T-helper 1 cell treated with Interleukin-12 subunit alpha and Interleukin-12 subunit beta and Interleukin-4 antibody, amounts not matched to agents 30 μg/mL and 1 μg/mL, for 36 hours (primary cell): ENCODE data around the gene SLC24A3.

ENCODE experiments used
- H3K27ac Mint-ChIP-seq: one replicate; pipeline ENCODE4 v1.8.0; 2021; ENCODE audit warnings: mild to moderate bottlenecking, mixed read lengths
- H3K27me3 Mint-ChIP-seq: one replicate; pipeline ENCODE4 v1.8.0; 2021; ENCODE audit warnings: low read depth, mixed read lengths
- H3K36me3 Mint-ChIP-seq: one replicate; pipeline ENCODE4 v1.8.0; 2021; ENCODE audit warnings: low read depth, mixed read lengths
- H3K4me1 Mint-ChIP-seq: one replicate; pipeline ENCODE4 v1.8.0; 2021; ENCODE audit warnings: low read depth, mixed read lengths
- H3K4me3 Mint-ChIP-seq: one replicate; pipeline ENCODE4 v1.8.0; 2021; ENCODE audit warnings: mild to moderate bottlenecking, moderate library complexity, mixed read lengths
- H3K9me3 Mint-ChIP-seq: one replicate; pipeline ENCODE4 v1.8.0; 2021; ENCODE audit warnings: mixed read lengths

The SLC24A3 gene

DNA sequence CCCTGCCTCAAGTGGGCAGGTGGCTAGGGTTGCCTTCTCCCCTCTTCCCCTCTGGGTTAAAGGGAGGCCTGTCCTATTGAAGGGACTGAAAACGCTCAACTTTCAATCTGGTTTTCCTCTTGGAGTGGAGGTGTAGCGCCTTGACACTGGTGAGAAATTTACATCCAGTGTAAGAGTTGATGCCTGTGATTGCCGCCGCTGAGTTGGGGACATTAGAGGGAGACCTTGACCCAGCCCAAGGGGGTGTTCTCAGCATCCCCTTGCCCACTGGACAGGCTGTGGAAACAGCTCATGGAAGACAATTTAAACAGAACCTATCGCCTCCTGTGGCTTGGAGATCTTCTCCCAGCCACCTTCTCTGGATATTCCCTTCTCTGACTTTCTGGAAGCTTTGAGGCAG is 61.6 kb downstream of the SLC24A3 start:
- Mint-ChIP-seq H3K36me3 (no peaks in the 10 kb centered on the region), H3K27ac (no peak overlapping the region), H3K4me1 (no peaks in the 10 kb centered on the region), H3K9me3 (no peaks in the 10 kb centered on the region), H3K27me3 (no peaks in the 10 kb centered on the region), H3K4me3 (no peak overlapping the region)

DNA sequence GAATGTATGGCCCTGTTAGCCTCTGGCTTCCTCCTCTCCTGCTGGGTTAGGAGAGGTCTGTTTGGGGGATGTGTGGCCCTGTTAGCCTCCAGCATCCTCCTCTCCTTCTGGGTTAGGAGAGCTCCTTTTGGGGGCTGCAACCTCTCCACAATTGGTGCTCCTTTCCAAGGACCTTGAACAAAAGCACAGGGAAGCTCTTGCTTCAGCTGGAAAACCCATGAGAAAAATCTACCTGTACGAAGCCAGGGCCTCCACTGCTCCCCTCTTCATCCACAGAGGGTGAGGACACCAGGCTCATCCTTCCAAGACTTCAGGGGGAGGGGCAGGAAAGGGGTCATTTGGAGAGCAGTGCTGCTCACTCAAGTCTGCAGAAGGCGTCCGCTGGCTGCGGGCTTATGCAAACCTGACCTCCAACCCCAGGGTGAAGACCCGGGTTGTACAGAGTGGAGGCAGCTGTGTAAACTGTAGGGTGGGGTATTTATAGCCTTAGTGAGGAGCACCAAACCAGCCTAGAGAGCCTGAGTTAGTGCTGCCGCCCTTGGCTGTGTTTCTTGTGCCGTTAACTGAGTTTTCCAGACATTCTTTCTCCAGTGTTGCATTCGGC is 62.1 kb downstream of the SLC24A3 start:
- no peaks in the 10 kb centered on the region for H3K27me3 Mint-ChIP-seq
- H3K4me3 Mint-ChIP-seq: no peak overlapping the region
- no peak overlapping the region for H3K27ac Mint-ChIP-seq
- no peaks in the 10 kb centered on the region for H3K36me3 Mint-ChIP-seq
- no peaks in the 10 kb centered on the region for H3K9me3 Mint-ChIP-seq
- no peaks in the 10 kb centered on the region for H3K4me1 Mint-ChIP-seq

DNA sequence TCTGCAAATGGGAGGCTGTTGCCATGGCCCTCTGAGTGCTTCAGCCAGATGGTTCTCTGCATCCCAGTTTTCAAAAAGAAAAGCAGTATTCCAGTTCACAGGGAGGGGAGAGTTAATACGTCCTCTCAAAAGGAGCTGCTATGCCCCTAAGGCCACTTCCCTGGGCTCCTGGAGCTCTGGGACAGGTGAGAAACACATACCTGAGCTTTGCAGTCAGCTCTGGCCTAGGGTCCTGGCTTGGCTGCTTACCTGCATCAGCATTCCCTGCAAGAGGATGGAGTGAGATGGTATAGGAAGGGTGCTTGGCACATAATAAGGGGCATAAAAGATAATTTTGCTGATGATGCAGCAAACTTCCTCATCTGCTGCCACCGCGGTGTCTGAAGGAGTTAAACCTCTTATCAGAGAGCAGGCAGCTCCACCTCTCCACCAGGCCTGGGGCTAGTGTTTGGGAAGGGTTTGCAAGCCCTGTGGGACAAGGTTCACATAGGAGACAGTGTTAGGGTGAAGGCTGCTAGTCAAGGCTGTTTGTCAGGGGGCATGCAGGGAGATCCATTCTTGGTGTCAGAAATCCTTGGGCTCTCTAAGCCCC is 62.7 kb downstream of the SLC24A3 start:
- Mint-ChIP-seq H3K4me3 (no peak overlapping the region), H3K36me3 (no peaks in the 10 kb centered on the region), H3K27ac (no peak overlapping the region), H3K9me3 (no peaks in the 10 kb centered on the region), H3K4me1 (no peaks in the 10 kb centered on the region), H3K27me3 (no peaks in the 10 kb centered on the region)

DNA sequence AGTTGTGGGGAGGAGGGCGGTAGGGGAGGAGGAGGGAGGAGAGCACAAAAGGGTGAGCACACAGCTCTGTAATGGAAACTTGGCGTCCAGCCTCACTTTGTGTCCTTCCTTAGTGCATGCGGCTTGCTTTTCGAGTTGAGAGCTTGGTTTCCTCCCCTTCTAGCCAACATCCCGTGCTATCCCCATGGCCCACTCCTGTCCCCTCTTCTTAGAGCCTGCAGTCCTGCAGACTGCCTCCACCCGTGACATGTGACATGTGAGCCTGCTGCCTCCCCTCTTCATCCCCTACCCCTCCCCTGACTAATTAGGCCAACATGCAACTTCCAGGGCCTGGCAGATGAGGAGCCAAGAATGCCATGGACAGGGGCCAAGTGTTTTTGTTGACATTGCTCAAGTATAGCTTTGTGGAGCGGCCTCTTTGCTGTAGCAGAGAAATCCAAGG is 63.2 kb downstream of the SLC24A3 start:
- Mint-ChIP-seq H3K27ac (no peak overlapping the region), H3K4me3 (no peak overlapping the region), H3K4me1 (no peaks in the 10 kb centered on the region), H3K9me3 (no peaks in the 10 kb centered on the region), H3K36me3 (no peaks in the 10 kb centered on the region), H3K27me3 (no peaks in the 10 kb centered on the region)

DNA sequence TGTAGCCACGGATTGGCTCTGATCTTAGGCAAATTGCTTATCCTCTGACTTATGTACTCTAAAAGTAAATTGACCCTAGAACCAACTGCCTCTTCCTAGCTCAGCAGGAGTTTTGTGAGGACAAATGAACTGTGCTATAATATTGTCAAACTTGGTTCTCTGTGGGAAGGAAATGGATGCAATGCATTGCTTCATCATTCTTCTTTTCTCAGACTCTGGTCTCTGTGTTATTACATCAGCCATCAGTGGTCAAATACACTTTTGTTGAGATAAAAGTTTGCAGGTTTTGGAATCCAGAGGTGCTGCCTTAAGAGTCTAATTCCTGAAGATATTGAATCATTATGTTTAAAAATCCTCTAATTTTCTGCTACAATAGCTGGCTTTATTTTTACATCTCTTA is 64.9 kb downstream of the SLC24A3 start:
- H3K4me1 Mint-ChIP-seq: no peaks in the 10 kb centered on the region
- H3K9me3 Mint-ChIP-seq: no peaks in the 10 kb centered on the region
- no peak overlapping the region for H3K4me3 Mint-ChIP-seq
- H3K27me3 Mint-ChIP-seq: no peaks in the 10 kb centered on the region
- no peaks in the 10 kb centered on the region for H3K36me3 Mint-ChIP-seq
- no peak overlapping the region for H3K27ac Mint-ChIP-seq

DNA sequence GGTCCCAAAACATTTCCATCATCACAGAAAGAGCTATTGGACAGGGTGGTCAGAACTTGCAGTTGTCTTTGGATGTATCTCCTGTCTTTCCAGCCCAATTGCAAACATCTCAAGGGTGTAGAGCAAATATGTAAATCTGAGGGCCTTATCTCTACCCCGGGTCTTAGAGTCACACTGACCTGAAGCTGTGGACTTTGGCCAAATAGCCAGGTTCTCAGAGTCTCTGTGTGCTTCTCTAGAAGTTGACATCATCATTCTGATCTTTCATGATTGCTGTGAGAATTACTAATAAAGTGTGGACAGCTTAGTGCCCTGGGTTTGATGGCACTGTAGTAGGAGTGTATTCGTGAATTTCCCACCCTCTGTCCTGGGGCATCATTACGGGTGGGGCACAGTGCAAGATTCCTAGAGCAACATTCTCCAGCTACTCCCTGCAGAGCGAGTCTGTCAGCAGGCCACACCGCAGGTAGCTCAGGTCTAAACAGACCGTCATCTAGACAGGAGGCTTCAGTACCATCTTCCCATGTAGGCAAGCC is 71.1 kb downstream of the SLC24A3 start:
- Mint-ChIP-seq H3K36me3 (no peaks in the 10 kb centered on the region), H3K4me1 (no peaks in the 10 kb centered on the region), H3K9me3 (no peaks in the 10 kb centered on the region), H3K27me3 (no peaks in the 10 kb centered on the region), H3K27ac (no peak overlapping the region), H3K4me3 (no peak overlapping the region)

DNA sequence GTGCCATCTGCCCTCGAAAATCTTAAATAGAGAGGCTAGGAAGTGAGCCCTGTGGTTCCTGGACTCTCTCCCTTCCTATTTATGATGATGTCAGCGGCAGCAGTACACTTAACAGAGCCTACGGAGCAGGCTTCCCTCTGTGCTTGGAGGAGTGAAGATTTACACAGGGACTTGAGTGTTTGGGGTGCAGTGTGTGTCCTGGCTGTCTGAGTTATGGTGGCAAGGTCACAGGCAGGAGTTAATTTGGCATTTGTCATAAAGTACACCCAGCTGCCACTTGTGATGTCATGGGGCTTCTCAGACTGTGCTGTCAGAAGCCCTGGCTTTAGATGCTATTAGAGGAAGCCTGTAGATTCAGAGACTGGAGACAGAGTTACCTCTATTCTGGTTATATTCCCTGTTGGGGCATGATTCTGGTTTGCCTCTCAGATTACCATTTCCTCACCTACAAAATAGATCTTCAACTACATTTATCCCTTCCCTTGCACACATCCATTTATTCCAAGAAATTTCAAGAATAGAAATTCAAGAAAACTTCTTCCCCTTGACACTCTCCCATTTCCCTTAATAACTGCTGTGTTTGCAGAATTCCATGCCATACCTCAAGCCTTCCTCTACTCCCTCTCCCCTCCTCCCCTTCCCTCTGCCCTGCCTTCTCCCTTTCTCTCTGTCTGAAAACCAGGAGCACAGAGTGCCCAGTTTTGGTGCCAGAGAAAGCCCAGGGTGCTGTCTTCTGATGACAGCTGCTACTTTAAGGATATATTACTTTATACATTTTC is 72.1 kb downstream of the SLC24A3 start:
- Mint-ChIP-seq H3K9me3 (no peaks in the 10 kb centered on the region), H3K27ac (no peak overlapping the region), H3K4me3 (no peak overlapping the region)

DNA sequence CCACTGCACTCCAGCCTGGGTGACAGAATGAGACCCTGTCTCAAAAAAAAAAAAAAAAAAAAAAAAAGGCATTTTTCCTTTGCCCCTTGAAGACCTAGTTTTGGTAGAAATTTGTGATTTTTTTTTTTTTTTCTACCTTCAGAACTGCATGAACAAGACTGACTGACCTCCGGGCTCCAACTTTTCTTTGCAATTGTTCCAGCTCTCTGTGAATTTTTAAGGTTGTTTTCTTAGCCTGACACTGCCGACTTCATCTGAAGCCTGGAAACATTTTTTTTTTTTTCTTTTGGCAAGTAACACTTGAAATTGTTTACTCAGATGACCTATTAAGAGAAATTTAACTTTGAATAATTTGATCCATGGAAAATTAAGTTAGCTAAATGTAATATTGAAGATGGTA is 73.0 kb downstream of the SLC24A3 start:
- Mint-ChIP-seq H3K27me3 (no peaks in the 10 kb centered on the region), H3K27ac (no peak overlapping the region), H3K9me3 (no peaks in the 10 kb centered on the region), H3K36me3 (no peaks in the 10 kb centered on the region), H3K4me3 (no peak overlapping the region), H3K4me1 (no peaks in the 10 kb centered on the region)

More for the DNA sequence above, 72.1 kb downstream of the SLC24A3 start:
- Mint-ChIP-seq H3K4me1 (no peaks in the 10 kb centered on the region), H3K36me3 (no peaks in the 10 kb centered on the region), H3K27me3 (no peaks in the 10 kb centered on the region)

DNA sequence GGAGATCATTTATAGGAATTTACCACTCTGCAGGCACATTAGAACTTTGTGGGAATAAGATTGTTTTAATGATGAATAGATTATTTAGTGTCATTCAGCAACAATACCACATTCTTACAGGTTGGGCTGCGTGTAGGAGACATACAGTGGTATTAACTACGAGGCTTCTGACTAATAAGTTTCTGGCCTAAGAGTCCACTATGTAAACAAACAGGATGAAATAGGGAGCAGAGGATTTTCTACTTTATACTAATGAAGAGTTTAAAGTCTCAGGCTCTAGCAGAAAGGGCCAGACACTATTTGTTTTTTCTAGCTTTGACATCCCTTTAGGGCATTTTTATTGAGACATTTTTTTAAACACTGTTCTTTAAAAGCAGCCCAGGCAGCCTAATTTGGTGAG is 75.6 kb downstream of the SLC24A3 start:
- Mint-ChIP-seq H3K27ac (no peak overlapping the region), H3K36me3 (no peaks in the 10 kb centered on the region), H3K27me3 (no peaks in the 10 kb centered on the region), H3K4me1 (no peaks in the 10 kb centered on the region), H3K4me3 (no peak overlapping the region), H3K9me3 (no peaks in the 10 kb centered on the region)

DNA sequence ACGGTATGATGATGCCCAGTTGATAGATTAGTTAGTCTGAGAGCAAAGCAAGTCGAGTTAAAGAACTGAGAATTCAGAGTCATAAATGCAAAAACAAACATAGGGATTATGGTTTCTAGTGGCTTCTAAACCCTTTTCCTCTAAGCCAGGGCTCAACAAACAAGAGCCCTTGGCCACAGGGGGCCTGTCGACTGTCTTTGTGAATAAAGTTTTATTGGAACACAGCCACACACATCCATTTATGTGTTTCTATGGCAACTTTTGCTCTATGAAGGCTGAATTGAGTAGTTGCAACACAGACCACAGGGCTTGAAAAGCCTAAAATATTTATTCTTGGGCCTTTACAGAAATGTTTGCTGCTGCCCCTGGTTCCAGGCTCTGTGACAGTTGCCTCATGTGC is 76.2 kb downstream of the SLC24A3 start:
- Mint-ChIP-seq H3K4me1 (no peaks in the 10 kb centered on the region), H3K27me3 (no peaks in the 10 kb centered on the region), H3K27ac (no peak overlapping the region), H3K4me3 (no peak overlapping the region), H3K9me3 (no peaks in the 10 kb centered on the region), H3K36me3 (no peaks in the 10 kb centered on the region)

DNA sequence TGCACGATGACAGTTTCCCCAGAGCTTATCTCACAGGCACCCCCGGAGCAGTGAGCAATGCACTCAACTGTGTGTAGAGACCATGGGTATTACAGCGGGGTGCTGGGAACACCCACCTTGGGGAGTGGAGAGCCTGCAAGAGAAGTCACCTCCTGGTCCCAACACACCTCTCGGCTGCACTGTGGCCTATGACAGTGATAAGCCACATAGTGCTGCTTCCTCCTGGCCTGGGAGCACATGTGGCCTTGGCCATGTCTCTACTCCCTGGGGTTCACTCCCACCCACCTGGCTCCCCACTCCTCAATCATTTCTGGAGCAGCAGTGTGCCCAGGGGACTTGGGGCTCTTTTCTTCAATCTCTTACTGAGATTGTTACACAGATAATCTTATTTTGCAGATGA is 77.0 kb downstream of the SLC24A3 start:
- no peaks in the 10 kb centered on the region for H3K4me1 Mint-ChIP-seq

DNA sequence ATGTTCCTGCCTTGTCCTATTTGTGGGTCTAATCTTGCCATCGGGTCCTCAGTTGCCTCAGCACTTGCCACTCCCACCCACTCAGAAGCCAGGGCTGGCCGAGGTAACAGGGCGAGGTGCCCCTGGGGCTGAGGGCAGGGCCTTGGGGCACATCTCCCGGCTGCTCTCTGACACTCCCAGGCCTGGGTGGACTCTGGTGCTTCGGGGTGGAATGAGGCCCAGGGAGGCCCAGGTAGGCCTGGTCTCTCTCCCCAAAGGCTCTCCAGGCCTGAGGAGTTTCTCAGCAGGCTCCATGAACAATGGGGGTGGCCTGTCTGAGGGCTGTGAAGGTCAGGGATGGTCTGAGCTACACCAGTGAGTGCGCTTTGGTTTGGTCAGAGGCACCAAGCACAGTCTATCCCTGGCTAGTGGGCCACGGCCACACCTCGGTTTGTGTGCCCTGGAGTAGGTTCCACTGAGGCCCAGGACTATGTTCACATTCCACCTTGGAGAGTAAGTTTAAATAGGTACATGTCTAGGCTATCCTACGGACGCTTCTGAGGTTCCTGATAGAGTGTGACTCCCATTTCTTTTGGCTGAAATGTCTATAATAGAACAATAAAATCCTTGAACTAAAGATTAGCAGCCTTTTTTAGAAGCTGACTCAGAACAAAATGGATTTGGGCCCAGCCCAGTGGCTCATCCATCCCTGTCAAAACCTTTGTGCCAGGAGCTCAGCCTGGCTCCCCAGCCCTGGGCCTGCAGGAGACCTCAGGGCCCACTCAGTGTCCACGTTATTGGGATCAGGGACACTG is 78.8 kb downstream of the SLC24A3 start:
- Mint-ChIP-seq H3K4me1 (no peaks in the 10 kb centered on the region), H3K4me3 (no peak overlapping the region), H3K27ac (no peak overlapping the region), H3K36me3 (no peaks in the 10 kb centered on the region), H3K9me3 (no peaks in the 10 kb centered on the region), H3K27me3 (no peaks in the 10 kb centered on the region)

More for the DNA sequence above, 77.0 kb downstream of the SLC24A3 start:
- H3K9me3 Mint-ChIP-seq: no peaks in the 10 kb centered on the region
- H3K4me3 Mint-ChIP-seq: no peak overlapping the region
- H3K27me3 Mint-ChIP-seq: no peaks in the 10 kb centered on the region
- no peak overlapping the region for H3K27ac Mint-ChIP-seq
- H3K36me3 Mint-ChIP-seq: no peaks in the 10 kb centered on the region

DNA sequence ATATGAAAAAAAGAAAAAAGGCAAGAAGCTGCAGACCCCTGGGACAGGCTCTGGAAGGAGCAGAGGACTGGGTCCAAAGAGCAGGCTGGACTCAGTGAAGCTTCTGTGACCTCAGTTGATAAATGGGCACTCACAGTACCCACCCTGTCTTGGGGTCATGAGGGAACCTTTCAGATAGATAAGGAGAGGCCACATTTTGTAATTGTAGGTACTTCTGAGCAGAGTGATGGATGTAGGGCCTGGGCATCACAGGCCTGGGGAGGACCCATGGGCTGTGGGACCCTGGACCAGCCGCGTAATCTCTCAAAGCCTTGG is 79.3 kb downstream of the SLC24A3 start:
- Mint-ChIP-seq H3K36me3 (no peaks in the 10 kb centered on the region), H3K4me1 (no peaks in the 10 kb centered on the region), H3K9me3 (no peaks in the 10 kb centered on the region), H3K27ac (no peak overlapping the region), H3K4me3 (no peak overlapping the region), H3K27me3 (no peaks in the 10 kb centered on the region)

DNA sequence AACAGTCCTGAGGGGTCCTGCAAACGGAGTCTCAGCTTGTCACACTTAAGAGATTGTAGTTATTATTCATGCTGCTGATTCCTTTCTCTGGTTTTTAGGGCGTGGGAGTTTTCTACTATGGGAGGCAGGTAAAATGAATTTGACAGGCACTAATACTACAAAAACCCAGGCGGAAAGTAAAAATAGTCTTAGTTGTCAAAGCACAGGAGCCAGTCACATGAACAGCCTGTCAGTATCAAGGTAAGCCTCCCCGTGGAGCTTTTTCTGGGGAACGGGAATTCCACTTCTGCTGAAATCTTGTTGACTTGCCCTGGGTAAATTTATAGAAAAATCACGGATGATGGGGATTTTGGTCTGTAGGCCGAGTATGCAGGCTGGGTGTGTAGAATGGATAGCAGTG is 79.8 kb downstream of the SLC24A3 start:
- Mint-ChIP-seq H3K4me1 (no peaks in the 10 kb centered on the region), H3K27ac (no peak overlapping the region), H3K4me3 (no peak overlapping the region), H3K9me3 (peaks cover 2% of the 10 kb centered on the region), H3K27me3 (no peaks in the 10 kb centered on the region), H3K36me3 (no peaks in the 10 kb centered on the region)
